ENCODE data around the gene SENP3. TPM values are rescaled to one million over a fixed set of nuclear protein-coding genes. Genes with fewer than 3 reads are reported as not detected.
A peak's percentile ranks its signal among the peaks of the same experiment; 100 is the strongest.

Gene SENP3
- total RNA-seq, 1 experiment from 2014 or later = 203 TPM

DNA sequence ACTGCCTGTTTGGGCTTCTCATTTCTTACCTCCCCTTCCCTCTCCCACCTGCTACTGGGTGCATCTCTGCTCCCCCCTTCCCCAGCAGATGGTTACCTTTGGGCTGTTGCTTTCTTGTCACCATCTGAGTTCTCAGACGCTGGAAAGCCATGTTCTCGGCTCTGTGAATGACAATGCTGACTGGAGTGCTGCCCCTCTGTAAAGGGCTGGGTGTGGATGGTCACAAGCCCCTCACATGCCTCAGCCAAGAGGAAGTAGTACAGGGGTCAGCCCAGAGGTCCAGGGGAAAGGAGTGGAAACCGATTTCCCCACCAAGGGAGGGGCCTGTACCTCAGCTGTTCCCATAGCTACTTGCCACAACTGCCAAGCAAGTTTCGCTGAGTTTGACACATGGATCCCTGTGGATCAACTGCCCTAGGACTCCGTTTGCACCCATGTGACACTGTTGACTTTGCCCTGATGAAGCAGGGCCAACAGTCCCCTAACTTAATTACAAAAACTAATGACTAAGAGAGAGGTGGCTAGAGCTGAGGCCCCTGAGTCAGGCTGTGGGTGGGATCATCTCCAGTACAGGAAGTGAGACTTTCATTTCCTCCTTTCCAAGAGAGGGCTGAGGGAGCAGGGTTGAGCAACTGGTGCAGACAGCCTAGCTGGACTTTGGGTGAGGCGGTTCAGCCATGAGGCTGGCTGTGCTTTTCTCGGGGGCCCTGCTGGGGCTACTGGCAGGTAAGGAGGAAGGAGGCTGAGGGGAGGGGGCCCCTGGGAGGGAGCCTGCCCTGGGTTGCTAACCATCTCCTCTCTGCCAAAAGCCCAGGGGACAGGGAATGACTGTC is 17.5 kb downstream of the SENP3 start, which contains the start of gene CD68:
CD68 (plus strand) TSS at position 638 of the 833 bp plus-strand sequence; CDS start at position 678, 40 bp downstream.
- H3K4me3 ChIP-seq (ENCODE audit: insufficient read depth, low read depth, low read length) = no peak within 1 kb of the TSS
- DNase-seq = peak; percentile 83
- H3K36me3 ChIP-seq (replicated peaks; ENCODE audit: control insufficient read depth, insufficient read depth, low read length) = peaks cover 42% of the 10 kb centered on the region
- H3K27me3 ChIP-seq (ENCODE audit: control insufficient read depth, insufficient read depth, low read length) = no peaks in the 10 kb centered on the region

DNA sequence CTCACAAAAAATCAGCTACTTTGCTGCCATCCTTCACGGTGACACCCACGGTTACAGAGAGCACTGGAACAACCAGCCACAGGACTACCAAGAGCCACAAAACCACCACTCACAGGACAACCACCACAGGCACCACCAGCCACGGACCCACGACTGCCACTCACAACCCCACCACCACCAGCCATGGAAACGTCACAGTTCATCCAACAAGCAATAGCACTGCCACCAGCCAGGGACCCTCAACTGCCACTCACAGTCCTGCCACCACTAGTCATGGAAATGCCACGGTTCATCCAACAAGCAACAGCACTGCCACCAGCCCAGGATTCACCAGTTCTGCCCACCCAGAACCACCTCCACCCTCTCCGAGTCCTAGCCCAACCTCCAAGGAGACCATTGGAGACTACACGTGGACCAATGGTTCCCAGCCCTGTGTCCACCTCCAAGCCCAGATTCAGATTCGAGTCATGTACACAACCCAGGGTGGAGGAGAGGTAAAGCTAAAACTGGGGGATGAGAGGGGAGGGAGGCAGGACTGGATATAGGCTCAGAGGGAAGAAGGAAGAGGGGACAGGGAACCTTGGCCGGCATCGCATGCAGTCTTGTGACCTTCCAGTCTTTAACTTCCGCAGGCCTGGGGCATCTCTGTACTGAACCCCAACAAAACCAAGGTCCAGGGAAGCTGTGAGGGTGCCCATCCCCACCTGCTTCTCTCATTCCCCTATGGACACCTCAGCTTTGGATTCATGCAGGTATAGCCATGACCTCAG is 18.3 kb downstream of the SENP3 start:
- Histone ChIP-seq H3K36me3 (replicated peaks; ENCODE audit: control insufficient read depth, insufficient read depth, low read length) (peaks cover 34% of the 10 kb centered on the region), H3K27me3 (ENCODE audit: control insufficient read depth, insufficient read depth, low read length) (no peaks in the 10 kb centered on the region), H3K4me3 (ENCODE audit: insufficient read depth, low read depth, low read length) (no peak overlapping the region)
- DNase-seq = no peak

DNA sequence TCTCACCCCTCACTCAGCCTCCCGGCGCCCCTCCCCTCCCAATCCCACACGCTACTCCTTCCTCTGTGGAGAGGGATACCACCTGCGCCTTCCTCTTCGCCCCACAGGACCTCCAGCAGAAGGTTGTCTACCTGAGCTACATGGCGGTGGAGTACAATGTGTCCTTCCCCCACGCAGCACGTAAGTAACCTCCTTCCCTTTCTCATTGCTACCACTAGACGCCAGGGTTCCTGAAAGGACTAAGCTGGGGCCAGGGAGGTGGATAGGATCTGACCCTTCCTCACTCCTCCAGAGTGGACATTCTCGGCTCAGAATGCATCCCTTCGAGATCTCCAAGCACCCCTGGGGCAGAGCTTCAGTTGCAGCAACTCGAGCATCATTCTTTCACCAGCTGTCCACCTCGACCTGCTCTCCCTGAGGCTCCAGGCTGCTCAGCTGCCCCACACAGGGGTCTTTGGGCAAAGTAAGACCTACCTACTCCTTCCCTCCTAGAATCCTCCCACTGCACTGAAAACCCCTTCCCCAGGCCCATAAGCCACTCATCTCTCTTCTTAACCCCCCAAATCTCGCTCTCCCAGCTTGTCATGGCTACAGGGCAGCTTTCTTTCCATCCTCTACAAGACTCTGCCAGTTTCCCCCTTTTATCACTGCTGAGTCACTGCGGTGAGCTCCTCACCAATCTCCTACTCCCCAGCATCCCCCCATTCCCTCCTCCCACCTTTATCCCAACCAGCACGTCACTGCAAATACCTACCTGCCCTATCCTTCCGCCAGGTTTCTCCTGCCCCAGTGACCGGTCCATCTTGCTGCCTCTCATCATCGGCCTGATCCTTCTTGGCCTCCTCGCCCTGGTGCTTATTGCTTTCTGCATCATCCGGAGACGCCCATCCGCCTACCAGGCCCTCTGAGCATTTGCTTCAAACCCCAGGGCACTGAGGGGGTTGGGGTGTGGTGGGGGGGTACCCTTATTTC is 19.2 kb downstream of the SENP3 start:
- H3K27me3 ChIP-seq (ENCODE audit: control insufficient read depth, insufficient read depth, low read length) = no peaks in the 10 kb centered on the region
- peaks cover 25% of the 10 kb centered on the region for H3K36me3 ChIP-seq (replicated peaks; ENCODE audit: control insufficient read depth, insufficient read depth, low read length)
- peak; percentile 44 for DNase-seq
- no peak overlapping the region for H3K4me3 ChIP-seq (ENCODE audit: insufficient read depth, low read depth, low read length)

DNA sequence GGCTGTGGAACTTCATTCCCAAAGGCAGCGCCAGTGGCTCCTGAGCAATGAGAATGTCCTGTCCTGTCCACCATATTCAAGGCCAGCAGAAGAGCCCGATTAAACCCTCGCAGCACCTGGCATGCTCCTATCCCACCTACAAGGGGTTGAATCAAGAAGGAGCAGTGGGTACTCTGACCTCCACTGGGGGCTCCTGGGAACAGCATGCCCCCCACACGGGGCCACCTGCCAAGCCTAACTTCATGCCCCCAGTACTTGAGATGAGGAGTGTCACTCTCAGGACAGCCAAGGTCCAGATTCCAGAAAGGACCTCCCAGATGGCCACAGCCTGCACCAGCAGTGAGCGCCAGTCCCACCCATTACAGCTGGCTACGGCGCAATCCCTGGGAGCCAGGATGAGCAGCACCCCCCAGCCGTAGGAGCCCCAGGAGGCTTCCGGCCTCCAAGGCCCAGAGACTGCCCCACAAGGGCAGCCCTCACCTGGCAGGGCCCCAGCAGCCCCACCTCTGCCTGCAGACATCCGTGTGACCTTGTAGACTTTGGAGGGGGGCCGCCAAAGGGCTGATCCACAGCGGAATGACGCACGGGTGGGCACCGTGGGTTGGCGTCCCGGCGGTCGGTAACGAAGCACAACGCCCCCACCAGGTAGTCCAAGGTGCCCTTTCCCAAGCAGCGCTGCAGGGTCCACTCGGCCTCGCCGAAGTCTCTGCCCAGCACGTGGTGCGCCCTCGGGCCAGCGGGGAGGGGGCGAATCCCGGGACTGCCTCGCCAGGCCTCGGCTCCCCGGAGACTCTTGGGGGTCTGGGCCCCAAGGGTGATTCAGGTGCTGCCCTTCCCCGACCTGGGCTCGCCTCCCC is 20.9 kb downstream of the SENP3 start:
- Histone ChIP-seq H3K4me3 (ENCODE audit: insufficient read depth, low read depth, low read length) (peak overlapping the region; percentile 70), H3K36me3 (replicated peaks; ENCODE audit: control insufficient read depth, insufficient read depth, low read length) (peaks cover 12% of the 10 kb centered on the region)
- DNase-seq = peak; percentile 78

GRCh38 chr17:7583253-7584109 is 21.8 kb downstream of the SENP3 start, which contains the start of gene MPDU1:
Gene MPDU1, plus strand, starts transcription at chr17:7583852. Its CDS starts 11 bp downstream, at chr17:7583863.
- H3K4me3 ChIP-seq (ENCODE audit: insufficient read depth, low read depth, low read length) = peak within 1 kb of the TSS; percentile 70
- no peaks in the 10 kb centered on the region for H3K27me3 ChIP-seq (ENCODE audit: control insufficient read depth, insufficient read depth, low read length)
- H3K36me3 ChIP-seq (replicated peaks; ENCODE audit: control insufficient read depth, insufficient read depth, low read length) = peaks cover 7% of the 10 kb centered on the region
- DNase-seq = peak; percentile 95

More for the DNA sequence above, 20.9 kb downstream of the SENP3 start:
- H3K27me3 ChIP-seq (ENCODE audit: control insufficient read depth, insufficient read depth, low read length) = no peaks in the 10 kb centered on the region

DNA sequence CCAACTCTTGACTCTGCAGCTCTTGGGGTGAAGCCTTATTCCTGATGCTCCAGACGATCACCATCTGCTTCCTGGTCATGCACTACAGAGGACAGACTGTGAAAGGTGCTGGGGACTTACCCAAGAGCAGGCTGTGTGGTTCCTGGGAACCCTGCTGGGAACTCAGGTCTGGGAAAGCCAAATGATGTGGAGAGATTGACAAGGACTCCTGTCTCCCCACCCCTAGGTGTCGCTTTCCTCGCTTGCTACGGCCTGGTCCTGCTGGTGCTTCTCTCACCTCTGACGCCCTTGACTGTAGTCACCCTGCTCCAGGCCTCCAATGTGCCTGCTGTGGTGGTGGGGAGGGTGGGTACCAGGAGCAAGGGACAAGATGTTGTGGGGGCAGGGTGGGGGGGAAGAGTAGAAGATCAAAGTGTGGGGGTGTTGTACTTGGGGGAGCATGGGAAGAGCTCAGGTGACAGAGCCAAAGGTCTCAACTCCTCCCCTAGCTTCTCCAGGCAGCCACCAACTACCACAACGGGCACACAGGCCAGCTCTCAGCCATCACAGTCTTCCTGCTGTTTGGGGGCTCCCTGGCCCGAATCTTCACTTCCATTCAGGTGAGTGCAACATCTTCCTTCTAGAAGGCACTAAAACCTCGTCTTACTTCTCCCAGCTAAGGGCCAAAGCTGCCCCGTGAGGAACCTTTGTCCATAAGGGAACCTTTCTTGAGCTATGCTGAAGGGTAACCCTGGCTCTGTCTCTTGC is 25.1 kb downstream of the SENP3 start:
- H3K36me3 ChIP-seq (replicated peaks; ENCODE audit: control insufficient read depth, insufficient read depth, low read length) = peaks cover 5% of the 10 kb centered on the region
- H3K27me3 ChIP-seq (ENCODE audit: control insufficient read depth, insufficient read depth, low read length) = no peaks in the 10 kb centered on the region
- DNase-seq = peak; percentile 67
- H3K4me3 ChIP-seq (ENCODE audit: insufficient read depth, low read depth, low read length) = no peak overlapping the region

DNA sequence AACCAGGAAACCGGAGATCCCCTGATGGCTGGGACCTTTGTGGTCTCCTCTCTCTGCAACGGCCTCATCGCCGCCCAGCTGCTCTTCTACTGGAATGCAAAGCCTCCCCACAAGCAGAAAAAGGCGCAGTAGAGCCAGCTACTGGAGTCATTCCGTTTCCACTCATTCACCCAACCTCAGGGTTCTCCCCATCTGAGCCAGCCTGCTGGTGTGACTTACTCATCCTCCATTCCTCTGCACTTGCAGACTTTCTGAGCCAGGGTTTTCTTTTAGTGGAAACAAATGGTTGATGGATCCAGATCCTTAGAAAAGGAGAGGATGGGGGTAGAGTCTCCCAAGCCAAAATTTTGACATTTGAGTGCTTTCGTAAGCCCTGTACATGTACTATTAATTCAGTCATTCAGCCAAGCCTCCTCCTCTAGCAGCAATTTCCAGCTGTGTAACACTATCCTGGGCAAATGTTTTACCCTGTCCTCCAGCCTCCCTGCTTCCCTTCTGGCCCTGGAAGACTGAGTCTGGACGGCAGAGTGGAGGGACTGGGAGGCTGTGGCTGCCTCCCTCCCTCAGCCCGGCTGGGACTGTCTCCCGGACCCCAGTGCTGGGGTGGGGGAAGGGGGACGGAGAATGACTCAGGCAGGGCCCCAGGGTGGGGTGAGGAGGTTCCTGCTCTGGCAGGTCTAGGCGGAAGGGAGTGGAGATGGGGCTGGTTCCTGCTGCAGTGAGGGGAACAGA is 25.9 kb downstream of the SENP3 start:
- no peak for DNase-seq
- Histone ChIP-seq H3K36me3 (replicated peaks; ENCODE audit: control insufficient read depth, insufficient read depth, low read length) (peaks cover 3% of the 10 kb centered on the region), H3K4me3 (ENCODE audit: insufficient read depth, low read depth, low read length) (no peak overlapping the region), H3K27me3 (ENCODE audit: control insufficient read depth, insufficient read depth, low read length) (no peaks in the 10 kb centered on the region)

GRCh38 chr17:7588553-7589203 is 27.0 kb downstream of the SENP3 start:
- no peak for DNase-seq
- Histone ChIP-seq H3K4me3 (ENCODE audit: insufficient read depth, low read depth, low read length) (peak overlapping the region; percentile 76), H3K36me3 (replicated peaks; ENCODE audit: control insufficient read depth, insufficient read depth, low read length) (peaks cover 12% of the 10 kb centered on the region), H3K27me3 (ENCODE audit: control insufficient read depth, insufficient read depth, low read length) (no peaks in the 10 kb centered on the region)

DNA sequence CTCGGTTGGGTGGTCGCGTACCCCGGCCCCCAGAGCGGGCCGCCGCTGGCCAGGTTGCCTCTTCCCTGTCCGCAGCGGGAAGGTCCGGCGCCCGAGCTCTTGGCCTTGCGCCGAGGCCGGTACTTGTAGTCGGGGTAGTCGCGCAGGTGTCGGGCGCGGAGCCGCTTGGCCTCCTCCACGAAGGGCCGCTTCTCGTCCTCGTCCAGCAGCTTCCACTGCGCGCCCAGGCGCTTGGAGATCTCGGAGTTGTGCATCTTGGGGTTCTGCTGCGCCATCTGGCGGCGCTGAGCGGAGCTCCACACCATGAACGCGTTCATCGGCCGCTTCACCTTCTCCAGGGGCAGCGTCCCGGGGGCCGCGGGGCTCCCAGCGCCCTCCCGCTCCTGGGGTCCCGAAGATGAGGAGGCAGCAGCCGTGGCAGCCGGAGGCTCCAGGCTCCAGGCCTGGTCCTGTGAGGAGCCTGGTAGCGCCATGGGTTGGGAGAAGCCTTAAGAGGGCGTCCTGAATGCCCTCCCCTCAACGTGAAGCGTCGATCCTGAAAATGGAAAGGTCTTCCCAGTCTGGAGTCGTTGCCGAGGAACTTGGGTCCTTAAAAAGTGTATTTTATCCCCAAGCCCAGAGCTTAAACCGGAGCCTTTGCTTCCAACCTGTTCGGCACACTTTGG is 27.6 kb downstream of the SENP3 start:
- Histone ChIP-seq H3K4me3 (ENCODE audit: insufficient read depth, low read depth, low read length) (peak overlapping the region; percentile 76), H3K36me3 (replicated peaks; ENCODE audit: control insufficient read depth, insufficient read depth, low read length) (peaks cover 19% of the 10 kb centered on the region)
- DNase-seq = peak; percentile 96

DNA sequence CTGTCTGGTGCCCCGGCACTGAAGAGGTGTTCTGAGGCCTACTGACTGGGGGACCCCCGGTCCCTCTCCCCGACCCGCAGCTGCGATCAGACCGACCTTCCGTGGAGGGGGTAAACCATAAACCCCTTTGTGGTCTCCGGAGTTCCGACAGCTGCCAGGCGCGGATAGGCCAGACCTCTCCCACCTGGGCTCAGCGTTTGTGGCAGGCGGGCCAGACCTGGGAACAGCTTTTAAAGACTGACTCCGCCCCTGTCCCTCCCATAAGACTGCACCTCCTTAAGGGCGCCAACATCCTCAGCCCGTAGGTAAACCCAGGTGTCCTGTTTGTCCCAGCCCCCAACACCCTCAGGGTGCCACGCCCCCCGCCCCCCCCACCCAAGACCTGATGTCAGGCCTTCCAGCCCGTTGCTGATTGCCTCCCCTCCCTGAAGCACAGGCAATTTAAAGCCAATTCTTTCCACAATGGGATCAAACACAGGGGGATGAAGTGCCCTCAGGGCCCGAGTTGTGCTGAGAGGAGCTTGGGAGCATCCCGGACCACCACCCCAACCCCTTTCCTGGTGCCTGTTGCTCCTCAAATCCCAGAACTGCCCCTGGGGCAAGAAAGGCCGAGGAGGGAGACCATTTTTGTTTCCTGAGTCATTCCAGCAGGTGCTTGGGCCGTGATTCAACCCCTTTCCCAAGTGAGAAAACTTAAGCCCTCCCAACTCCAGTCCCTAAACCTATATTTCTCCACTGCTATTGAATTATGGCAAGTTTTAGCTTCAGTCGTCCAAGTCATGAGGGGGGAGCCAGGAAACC is 28.4 kb downstream of the SENP3 start, which contains the start of gene SOX15:
SOX15 (minus strand) TSS at position 204 of the 801 bp plus-strand sequence. CDS start 418 bp downstream, outside the sequence.
- DNase-seq = peak; percentile 82
- Histone ChIP-seq H3K4me3 (ENCODE audit: insufficient read depth, low read depth, low read length) (peak within 1 kb of the TSS; percentile 76), H3K36me3 (replicated peaks; ENCODE audit: control insufficient read depth, insufficient read depth, low read length) (peaks cover 23% of the 10 kb centered on the region), H3K27me3 (ENCODE audit: control insufficient read depth, insufficient read depth, low read length) (no peaks in the 10 kb centered on the region)

More for the DNA sequence above, 27.6 kb downstream of the SENP3 start:
- no peaks in the 10 kb centered on the region for H3K27me3 ChIP-seq (ENCODE audit: control insufficient read depth, insufficient read depth, low read length)

All from H7 (cell line).